ENCODE measurements around the gene CCDC136. TPM values are rescaled to one million over a fixed set of nuclear protein-coding genes. Genes with fewer than 3 reads are reported as not detected.

The CCDC136 gene
- polyA plus RNA-seq, 1 of the 3 experiments (the other 2 are of a cell fraction) = 48.4 TPM

- H3K27me3 ChIP-seq (ENCODE audit: insufficient read depth) = no peaks in the 10 kb centered on the region
- peaks cover 3% of the 10 kb centered on the region for H3F3A ChIP-seq (replicated peaks; ENCODE audit: insufficient read depth)
- no peak overlapping the region for H3K27ac ChIP-seq (ENCODE audit: low read depth in 2 of 2, low read length in 1 of 2)
- H3K4me3 ChIP-seq (ENCODE audit: low read depth in 2 of 2, low read length in 1 of 2) = no peak overlapping the region
- H3K9me2 ChIP-seq = no peaks in the 10 kb centered on the region
- 93% methylated on average over 22 of the region's 23 CpGs for WGBS (ENCODE audit: low lambda C conversion rate)
- TF ChIP-seq, protein P1, sequence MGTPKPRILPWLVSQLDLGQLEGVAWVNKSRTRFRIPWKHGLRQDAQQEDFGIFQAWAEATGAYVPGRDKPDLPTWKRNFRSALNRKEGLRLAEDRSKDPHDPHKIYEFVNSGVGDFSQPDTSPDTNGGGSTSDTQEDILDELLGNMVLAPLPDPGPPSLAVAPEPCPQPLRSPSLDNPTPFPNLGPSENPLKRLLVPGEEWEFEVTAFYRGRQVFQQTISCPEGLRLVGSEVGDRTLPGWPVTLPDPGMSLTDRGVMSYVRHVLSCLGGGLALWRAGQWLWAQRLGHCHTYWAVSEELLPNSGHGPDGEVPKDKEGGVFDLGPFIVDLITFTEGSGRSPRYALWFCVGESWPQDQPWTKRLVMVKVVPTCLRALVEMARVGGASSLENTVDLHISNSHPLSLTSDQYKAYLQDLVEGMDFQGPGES (IDR thresholded peaks at IDR 0.05; ENCODE audit: low read depth, low read length) = no peak
- no peak for TF ChIP-seq ZBTB33 (IDR thresholded peaks at IDR 0.05; ENCODE audit: borderline replicate concordance, low read depth)
- TF ChIP-seq, protein P2, sequence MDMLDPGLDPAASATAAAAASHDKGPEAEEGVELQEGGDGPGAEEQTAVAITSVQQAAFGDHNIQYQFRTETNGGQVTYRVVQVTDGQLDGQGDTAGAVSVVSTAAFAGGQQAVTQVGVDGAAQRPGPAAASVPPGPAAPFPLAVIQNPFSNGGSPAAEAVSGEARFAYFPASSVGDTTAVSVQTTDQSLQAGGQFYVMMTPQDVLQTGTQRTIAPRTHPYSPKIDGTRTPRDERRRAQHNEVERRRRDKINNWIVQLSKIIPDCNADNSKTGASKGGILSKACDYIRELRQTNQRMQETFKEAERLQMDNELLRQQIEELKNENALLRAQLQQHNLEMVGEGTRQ (IDR thresholded peaks at IDR 0.05; ENCODE audit: borderline replicate concordance, low read depth, low read length) = no peak
- no peak for TF ChIP-seq MXI1 (IDR thresholded peaks at IDR 0.05; ENCODE audit: low read depth, low read length)
- no peak for TF ChIP-seq RFX5 (IDR thresholded peaks at IDR 0.05; ENCODE audit: low read length)
- no peak for TF ChIP-seq GABPA (IDR thresholded peaks at IDR 0.05; ENCODE audit: low read depth)
- TF ChIP-seq MAX (IDR thresholded peaks at IDR 0.05; ENCODE audit: low read depth) = no peak
- TF ChIP-seq SMC3 (IDR thresholded peaks at IDR 0.05; ENCODE audit: low read depth, low read length) = no peak
- TF ChIP-seq, protein P3, sequence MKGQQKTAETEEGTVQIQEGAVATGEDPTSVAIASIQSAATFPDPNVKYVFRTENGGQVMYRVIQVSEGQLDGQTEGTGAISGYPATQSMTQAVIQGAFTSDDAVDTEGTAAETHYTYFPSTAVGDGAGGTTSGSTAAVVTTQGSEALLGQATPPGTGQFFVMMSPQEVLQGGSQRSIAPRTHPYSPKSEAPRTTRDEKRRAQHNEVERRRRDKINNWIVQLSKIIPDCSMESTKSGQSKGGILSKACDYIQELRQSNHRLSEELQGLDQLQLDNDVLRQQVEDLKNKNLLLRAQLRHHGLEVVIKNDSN (IDR thresholded peaks at IDR 0.05; ENCODE audit: borderline replicate concordance, low read depth) = no peak
- no peak for TF ChIP-seq FOXJ3 (CRISPR knock-in tag; IDR thresholded peaks at IDR 0.05)
- TF ChIP-seq FOXM1 (IDR thresholded peaks at IDR 0.05; ENCODE audit: low read depth) = no peak
- TF ChIP-seq, protein P4, sequence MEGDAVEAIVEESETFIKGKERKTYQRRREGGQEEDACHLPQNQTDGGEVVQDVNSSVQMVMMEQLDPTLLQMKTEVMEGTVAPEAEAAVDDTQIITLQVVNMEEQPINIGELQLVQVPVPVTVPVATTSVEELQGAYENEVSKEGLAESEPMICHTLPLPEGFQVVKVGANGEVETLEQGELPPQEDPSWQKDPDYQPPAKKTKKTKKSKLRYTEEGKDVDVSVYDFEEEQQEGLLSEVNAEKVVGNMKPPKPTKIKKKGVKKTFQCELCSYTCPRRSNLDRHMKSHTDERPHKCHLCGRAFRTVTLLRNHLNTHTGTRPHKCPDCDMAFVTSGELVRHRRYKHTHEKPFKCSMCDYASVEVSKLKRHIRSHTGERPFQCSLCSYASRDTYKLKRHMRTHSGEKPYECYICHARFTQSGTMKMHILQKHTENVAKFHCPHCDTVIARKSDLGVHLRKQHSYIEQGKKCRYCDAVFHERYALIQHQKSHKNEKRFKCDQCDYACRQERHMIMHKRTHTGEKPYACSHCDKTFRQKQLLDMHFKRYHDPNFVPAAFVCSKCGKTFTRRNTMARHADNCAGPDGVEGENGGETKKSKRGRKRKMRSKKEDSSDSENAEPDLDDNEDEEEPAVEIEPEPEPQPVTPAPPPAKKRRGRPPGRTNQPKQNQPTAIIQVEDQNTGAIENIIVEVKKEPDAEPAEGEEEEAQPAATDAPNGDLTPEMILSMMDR (IDR thresholded peaks at IDR 0.05) = no peak
- ChIA-PET POLR2A (no interaction called here), CTCF (interaction anchor here (0.6 to 2.4 kb wide), 7 partner anchors 10 to 43 kb away, joined by 3 to 9 read pairs (median 3); no protein-coding TSS in a partner anchor)
- H3K4me1 ChIP-seq (ENCODE audit: control insufficient read depth in 1 of 2, insufficient read depth in 2 of 2, low read depth in 1 of 2, low read length in 1 of 2) = peaks cover 0 to 10% of the 10 kb centered on the region in 2 experiments; a peak in 2 of 4 replicates
- H2AFZ ChIP-seq (ENCODE audit: low read depth) = no peak overlapping the region
- peaks cover 85% of the 10 kb centered on the region for H4K20me1 ChIP-seq (ENCODE audit: insufficient read depth)
- H3K79me2 ChIP-seq (ENCODE audit: insufficient read depth) = peaks cover 33% of the 10 kb centered on the region; the same call in 1 of the 2 replicates
- no peak overlapping the region for H3K4me2 ChIP-seq
- H3K9me3 ChIP-seq = no peaks in the 10 kb centered on the region
- H3K9ac ChIP-seq = no peak overlapping the region
- DNase-seq = no peak
- H3K36me3 ChIP-seq (replicated peaks in 1 of 2; ENCODE audit: control insufficient read depth in 1 of 2, insufficient read depth in 2 of 2, low read length in 1 of 2) = peaks cover 88 to 94% of the 10 kb centered on the region in 2 experiments
These were observed 48.8 kb downstream of the CCDC136 start for GRCh38 chr7:128840326-128841170.
